K562 (cell line): ENCODE data around the gene TRIM32.

Experiments
- BACH1 ChIP-seq: fragments of 200-800 bp; sonication (Bioruptor generic); IDR thresholded peaks from 2 replicates; pipeline ENCODE4 v1.6.1; 2016; ENCODE audit warnings: missing genetic modification characterization, missing compliant biosample characterization
- CREBBP ChIP-seq: IDR thresholded peaks from one replicate; pipeline ENCODE4 v1.6.1; 2012; ENCODE audit warnings: low read depth, mild to moderate bottlenecking, control low read depth, inconsistent platforms, low read length
- CTCF ChIP-seq, 3 experiments: IDR thresholded peaks in 2 of 3; conservative IDR thresholded peaks in 1 of 3; 2 replicates each; pipeline ENCODE4 v1.5.1; 2011 to 2012; ENCODE audit warnings: low read length in 3 of 3, mild to moderate bottlenecking in 3 of 3, control low read depth in 2 of 3, improper control_type of control experiment in 1 of 3, inconsistent platforms in 1 of 3, low read depth in 1 of 3, mixed read lengths in 1 of 3, moderate library complexity in 1 of 3; ENCODE audit not compliant: insufficient read depth in 2 of 3
- POLR2AphosphoS2 ChIP-seq: IDR thresholded peaks from 2 replicates; pipeline ENCODE4 v1.6.1; 2012; ENCODE audit warnings: low read length, improper control_type of control experiment
- RAD21 ChIP-seq, 2 experiments: fragments of 250-450 bp in 1 of 2; fragments of 450-650 bp in 1 of 2; sonication (Bioruptor Pico) in 1 of 2; formaldehyde crosslinking in 1 of 2; IDR thresholded peaks in 1 of 2; conservative IDR thresholded peaks in 1 of 2; 2 replicates each; pipeline versions ENCODE4 v1.4.0 to v1.8.0; 2020 to 2022; ENCODE audit warnings: mild to moderate bottlenecking in 2 of 2, moderate library complexity in 1 of 2
- TAF1 ChIP-seq: IDR thresholded peaks from 2 replicates; pipeline ENCODE4 v1.6.1; 2011; ENCODE audit warnings: mild to moderate bottlenecking, low read length, moderate library complexity; ENCODE audit not compliant: insufficient read depth, control insufficient read depth, severe bottlenecking; ENCODE audit errors: extremely low read depth
- ZEB2 ChIP-seq: fragments of 450-650 bp; IDR thresholded peaks from 2 replicates; pipeline ENCODE4 v1.6.1; 2016
- ZNF12 ChIP-seq: sonication (generic); formaldehyde crosslinking; IDR thresholded peaks from 2 replicates; pipeline ENCODE4 v1.4.0; 2020; ENCODE audit warnings: mild to moderate bottlenecking, missing genetic modification reagents

- TF ChIP-seq ZEB2 (no peak), RAD21 (CRISPR knock-in tag; conservative IDR thresholded peaks at IDR 0.05 in 1 of 2, IDR thresholded peaks at IDR 0.05 in 1 of 2) (no peak), CREBBP (no peak), ZNF12 (CRISPR knock-in tag) (no peak), CTCF (IDR thresholded peaks at IDR 0.05 in 2 of 3, conservative IDR thresholded peaks at IDR 0.05 in 1 of 3; ENCODE audit: insufficient read depth in 2 of 3, low read depth in 1 of 3, low read length in 3 of 3) (no peak), POLR2AphosphoS2 (no peak), BACH1 (no peak), TAF1 (no peak)
Measured at GRCh38 chr9:116733010-116733641, 46.0 kb downstream of the TRIM32 start.
